Measurements from ENCODE around the gene DNMT3A.

- TF ChIP-seq POLR2A (IDR thresholded peaks at IDR 0.05), result no peak
- TF ChIP-seq, protein P1, sequence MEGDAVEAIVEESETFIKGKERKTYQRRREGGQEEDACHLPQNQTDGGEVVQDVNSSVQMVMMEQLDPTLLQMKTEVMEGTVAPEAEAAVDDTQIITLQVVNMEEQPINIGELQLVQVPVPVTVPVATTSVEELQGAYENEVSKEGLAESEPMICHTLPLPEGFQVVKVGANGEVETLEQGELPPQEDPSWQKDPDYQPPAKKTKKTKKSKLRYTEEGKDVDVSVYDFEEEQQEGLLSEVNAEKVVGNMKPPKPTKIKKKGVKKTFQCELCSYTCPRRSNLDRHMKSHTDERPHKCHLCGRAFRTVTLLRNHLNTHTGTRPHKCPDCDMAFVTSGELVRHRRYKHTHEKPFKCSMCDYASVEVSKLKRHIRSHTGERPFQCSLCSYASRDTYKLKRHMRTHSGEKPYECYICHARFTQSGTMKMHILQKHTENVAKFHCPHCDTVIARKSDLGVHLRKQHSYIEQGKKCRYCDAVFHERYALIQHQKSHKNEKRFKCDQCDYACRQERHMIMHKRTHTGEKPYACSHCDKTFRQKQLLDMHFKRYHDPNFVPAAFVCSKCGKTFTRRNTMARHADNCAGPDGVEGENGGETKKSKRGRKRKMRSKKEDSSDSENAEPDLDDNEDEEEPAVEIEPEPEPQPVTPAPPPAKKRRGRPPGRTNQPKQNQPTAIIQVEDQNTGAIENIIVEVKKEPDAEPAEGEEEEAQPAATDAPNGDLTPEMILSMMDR (IDR thresholded peaks at IDR 0.05), result no peak
Measured at GRCh38 chr2:25281941-25282340, 59.8 kb downstream of the DNMT3A start.

Data from testis (tissue), 2 donors.